HG02610 (cell line): Measurements from ENCODE around the gene RAP1GAP2.

Experiments
- ATAC-seq: cut with Tn5 transposase; IDR thresholded peaks from one replicate; pipeline ENCODE4 v1.9.1; 2021; ENCODE audit warnings: mild to moderate bottlenecking, moderate library complexity; ENCODE audit not compliant: unreplicated experiment

Gene RAP1GAP2

GRCh38 chr17:2940352-2940751 is 144.1 kb downstream of the RAP1GAP2 start:
- no peak for ATAC-seq

- no peak for ATAC-seq
These were observed 147.7 kb downstream of the RAP1GAP2 start for GRCh38 chr17:2943981-2944380.

- ATAC-seq, result no peak
These were observed 149.1 kb downstream of the RAP1GAP2 start for GRCh38 chr17:2945299-2945698.

GRCh38 chr17:2946144-2946543 is 149.9 kb downstream of the RAP1GAP2 start:
- ATAC-seq, result no peak

GRCh38 chr17:2947588-2947950 is 151.3 kb downstream of the RAP1GAP2 start:
- ATAC-seq, result no peak

GRCh38 chr17:2947996-2948550 is 151.8 kb downstream of the RAP1GAP2 start:
- no peak for ATAC-seq

- no peak for ATAC-seq
These were observed 152.7 kb downstream of the RAP1GAP2 start for GRCh38 chr17:2948721-2949468.

- no peak for ATAC-seq
These were observed 153.3 kb downstream of the RAP1GAP2 start for GRCh38 chr17:2949469-2950044.

- ATAC-seq, result no peak
These were observed 154.6 kb downstream of the RAP1GAP2 start for GRCh38 chr17:2950846-2951245.

GRCh38 chr17:2952174-2952845 is 156.1 kb downstream of the RAP1GAP2 start:
- no peak for ATAC-seq

- ATAC-seq, result no peak
These were observed 158.7 kb downstream of the RAP1GAP2 start for GRCh38 chr17:2954898-2955445.

GRCh38 chr17:2955931-2956582 is 159.8 kb downstream of the RAP1GAP2 start:
- ATAC-seq, result no peak

GRCh38 chr17:2957631-2958286 is 161.5 kb downstream of the RAP1GAP2 start:
- no peak for ATAC-seq

- ATAC-seq, result no peak
These were observed 162.5 kb downstream of the RAP1GAP2 start for GRCh38 chr17:2958706-2959222.

- no peak for ATAC-seq
These were observed 163.3 kb downstream of the RAP1GAP2 start for GRCh38 chr17:2959371-2960130.

- ATAC-seq, result no peak
These were observed 165.2 kb downstream of the RAP1GAP2 start for GRCh38 chr17:2961446-2961845.

GRCh38 chr17:2962236-2962635 is 166.0 kb downstream of the RAP1GAP2 start:
- no peak for ATAC-seq

- ATAC-seq, result no peak
These were observed 166.5 kb downstream of the RAP1GAP2 start for GRCh38 chr17:2962729-2963128.

- ATAC-seq, result no peak
These were observed 167.2 kb downstream of the RAP1GAP2 start for GRCh38 chr17:2963332-2964027.
